Endothelial cell of hepatic sinusoid (primary cell): Measurements from ENCODE around the gene COQ3.

Experiments
- in situ Hi-C: cut with HindIII; loops from 2 replicates; pipeline ENCODE4 v1.10.0; 2017; ENCODE audit warnings: low sequenced_read_pairs

Gene COQ3

DNA sequence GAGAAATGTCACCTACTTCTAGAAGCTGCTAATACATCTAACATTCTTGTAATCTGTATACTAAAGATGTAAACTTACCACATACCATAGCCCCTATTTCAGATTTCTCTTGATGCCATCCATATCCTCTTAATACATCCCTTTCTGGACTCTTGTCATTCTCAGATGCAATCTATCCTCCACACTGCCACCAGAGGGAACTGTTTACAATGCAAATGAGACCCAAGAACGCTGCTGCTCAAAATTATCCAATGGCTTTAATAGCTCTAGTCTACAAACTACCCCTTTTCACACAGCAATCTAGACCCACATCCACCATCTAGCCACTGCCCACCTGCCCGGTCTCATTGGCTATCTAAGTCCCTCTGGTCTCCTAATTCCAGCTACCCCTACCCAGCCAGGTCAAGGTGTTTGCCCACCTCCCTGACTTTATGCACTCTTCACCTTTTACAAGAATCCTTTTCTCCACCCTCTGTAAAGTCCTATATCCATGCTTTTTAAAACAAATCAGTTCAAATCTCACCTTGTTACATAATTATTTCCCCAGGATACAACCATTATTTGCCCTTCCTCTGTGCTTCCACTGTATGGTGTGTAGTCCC lies 59.4 kb downstream of the COQ3 start:
- in situ Hi-C loops, result no loop called here

DNA sequence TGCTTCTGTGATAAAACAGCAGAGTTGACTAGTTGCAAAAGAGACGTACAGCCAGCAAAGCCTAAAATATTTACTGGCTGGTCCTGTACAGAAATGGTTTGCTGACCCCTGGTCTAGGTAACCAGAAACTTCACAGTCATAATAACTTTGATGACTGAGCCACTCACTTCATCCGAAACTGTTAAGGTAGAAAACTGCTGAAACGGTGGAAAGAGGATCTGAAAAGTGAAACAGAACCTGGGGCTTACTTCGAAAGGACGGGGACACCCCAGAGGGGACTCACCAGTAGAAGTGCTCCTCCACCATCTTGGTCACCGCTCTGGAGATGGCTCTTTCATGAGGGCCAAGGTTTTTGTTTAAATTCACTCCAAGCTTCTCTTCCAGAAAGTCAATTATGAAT lies 60.9 kb downstream of the COQ3 start:
- in situ Hi-C loops, result no loop called here

DNA sequence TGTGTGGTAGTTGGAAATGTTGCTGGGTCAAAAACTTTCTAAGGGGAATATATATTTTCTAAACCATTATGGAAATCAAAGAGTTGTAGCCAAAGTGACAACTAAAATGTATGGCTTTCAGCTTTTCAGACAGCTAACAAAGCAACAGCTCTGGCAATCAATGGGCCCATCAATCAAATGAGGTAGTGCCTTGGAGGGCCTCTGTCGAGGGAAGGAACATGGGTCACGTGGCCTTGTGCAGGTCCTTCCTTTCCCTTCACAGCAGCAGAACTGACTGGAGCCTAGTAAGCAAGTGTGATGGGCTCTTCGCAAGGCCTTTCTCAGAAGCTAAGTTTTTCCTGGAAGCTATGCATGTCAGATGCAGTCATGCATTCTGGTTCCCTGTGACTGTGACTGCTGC lies 62.5 kb downstream of the COQ3 start:
- in situ Hi-C loops, result no loop called here

DNA sequence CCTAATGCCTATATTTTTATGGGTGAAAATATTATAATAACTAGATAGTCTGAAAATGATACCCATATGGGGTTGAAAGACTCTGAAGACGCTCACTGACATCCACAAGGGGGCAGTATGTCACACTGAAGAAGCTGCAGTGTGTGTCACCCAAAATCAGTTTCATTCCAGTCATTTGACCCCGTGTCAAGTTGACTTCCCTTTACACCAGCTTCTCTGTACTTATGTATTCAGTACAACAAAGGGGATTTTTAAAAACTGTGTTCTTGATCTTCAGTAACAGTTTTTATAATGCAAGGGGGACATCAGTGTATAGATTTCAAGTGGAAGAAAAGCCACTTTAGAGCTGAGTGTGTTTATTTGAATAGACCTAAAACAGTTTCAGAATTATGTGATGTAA lies 63.8 kb downstream of the COQ3 start:
- in situ Hi-C loops, result no loop called here

DNA sequence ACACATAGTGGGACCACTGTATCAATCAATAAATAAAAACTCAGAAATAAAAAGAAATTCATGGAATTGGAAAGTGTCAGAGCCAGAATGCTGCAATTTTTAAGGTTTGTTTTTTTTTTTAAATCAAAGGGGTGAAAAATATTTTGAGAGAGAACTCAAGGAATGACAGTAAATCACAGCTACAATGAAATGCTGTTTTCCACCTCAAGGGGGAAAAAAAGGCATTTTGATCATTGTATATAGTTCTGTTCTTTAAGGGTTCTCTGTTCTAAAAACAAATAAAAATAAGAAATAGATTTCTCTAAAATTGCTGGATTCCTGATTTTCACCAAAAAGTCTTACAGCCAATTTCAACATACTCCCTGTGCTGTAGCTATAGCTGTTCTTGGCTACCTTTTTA lies 69.0 kb downstream of the COQ3 start:
- in situ Hi-C loops, result no loop called here
